Hematopoietic multipotent progenitor cell treated with erythropoietin and hydrocortisone succinate and interleukin-3 and kit ligand, for 15 days (in vitro differentiated cells): Measurements from ENCODE around the gene MAL.
"Not testable (repeated sequence)": the region's sequence is repeated elsewhere in the genome, so short reads cannot be mapped to it uniquely, and the experiment has no call there.

ENCODE experiments used
- DNase-seq: peaks from one replicate; pipeline ENCODE4 v3.0.0-alpha.2; 2015; ENCODE audit warnings: low spot score

MAL gene

DNA sequence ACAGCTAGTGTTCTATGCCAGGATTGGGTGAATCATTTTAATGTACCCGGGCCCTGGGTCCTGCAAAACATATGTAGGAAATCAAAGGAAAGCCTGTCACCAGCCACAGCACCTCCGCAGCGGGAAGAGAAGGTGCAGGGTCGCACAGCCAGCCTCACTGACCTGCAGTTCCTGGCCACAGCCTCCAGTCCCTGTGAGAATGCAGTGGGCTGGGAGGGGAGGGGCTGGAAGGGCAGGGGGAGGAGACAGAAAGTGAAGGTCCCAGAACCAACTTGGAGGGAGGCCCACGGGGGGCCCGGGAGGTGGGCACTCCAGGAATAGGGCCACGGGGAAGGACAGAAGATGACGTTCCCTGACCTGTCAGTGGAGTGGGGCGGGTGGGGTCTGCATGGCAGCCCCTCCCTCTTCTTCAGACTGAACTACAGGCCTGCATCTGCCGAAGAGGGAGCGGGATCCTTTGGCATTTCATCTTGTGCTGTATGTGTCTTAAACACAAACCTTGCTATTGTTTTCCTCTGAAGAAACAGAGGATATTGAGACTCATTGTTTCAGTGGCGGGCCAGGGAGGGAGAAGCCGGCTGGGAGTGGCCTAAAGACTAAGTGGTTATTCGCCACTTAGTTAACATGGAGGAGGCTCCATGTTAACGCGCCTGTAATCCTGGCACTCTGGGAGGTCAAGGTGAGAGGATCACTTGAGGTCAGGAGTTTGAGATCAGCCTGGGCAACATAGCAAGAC is 7.5 kb downstream of the MAL start:
- no peak for DNase-seq

DNA sequence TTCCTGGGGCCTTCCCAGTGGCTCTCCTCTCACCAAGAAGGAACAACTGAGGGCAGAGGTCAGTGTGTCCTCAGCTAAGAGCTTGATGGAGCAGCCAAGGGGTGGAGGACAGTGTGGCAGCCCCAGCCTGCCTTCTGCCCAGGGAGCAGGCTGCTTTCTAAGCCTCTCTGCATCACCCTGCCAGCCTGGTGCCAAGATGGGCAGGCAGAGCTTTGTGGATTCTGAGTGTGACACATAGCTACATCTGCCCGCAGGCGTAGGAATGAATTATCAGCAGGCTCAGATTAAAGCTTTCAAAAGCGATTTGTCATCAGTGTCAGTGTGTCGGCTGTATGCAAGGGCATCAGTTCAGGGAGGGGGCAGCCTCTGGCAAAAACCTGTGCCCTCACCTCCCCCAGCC is 8.7 kb downstream of the MAL start:
- no peak for DNase-seq

GRCh38 chr2:95034818-95035217 is 9.3 kb downstream of the MAL start:
- DNase-seq, result no peak

DNA sequence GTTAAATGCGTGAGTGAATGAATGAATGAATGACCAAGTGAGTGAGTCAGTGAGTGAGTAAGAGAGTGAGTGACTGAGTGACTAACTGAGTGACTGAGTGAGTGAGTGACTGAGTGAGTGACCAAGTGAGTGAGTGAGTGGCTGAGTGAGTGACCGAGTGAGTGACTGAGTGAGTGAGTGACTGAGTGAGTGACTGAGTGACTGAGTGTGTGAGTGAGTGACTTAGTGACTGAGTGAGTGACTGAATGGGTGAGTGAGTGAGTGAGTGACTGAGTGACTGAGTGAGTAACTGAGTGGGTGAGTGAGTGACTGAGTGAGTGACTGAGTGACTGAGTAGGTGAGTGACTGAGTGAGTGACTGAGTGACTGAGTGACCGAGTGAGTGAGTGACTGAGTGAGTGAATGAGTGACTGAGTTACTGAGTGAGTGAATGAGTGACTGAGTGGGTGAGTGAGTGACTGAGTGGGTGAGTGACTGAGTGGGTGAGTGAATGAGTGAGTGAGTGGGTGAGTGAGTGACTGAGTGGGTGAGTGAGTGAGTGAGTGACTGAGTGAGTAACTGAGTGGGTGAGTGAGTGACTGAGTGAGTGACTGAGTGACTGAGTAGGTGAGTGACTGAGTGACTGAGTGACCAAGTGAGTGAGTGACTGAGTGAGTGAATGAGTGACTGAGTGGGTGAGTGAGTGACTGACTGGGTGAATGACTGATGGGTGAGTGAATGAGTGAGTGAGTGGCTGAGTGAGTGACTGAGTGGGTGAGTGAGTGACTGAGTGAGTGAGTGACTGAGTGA is 11.3 kb downstream of the MAL start:
- no peak for DNase-seq

GRCh38 chr2:95037384-95037839 is 11.9 kb downstream of the MAL start:
- no peak for DNase-seq

- DNase-seq, result not testable (repeated sequence)
Measured at GRCh38 chr2:95037841-95038585, 12.5 kb downstream of the MAL start.

DNA sequence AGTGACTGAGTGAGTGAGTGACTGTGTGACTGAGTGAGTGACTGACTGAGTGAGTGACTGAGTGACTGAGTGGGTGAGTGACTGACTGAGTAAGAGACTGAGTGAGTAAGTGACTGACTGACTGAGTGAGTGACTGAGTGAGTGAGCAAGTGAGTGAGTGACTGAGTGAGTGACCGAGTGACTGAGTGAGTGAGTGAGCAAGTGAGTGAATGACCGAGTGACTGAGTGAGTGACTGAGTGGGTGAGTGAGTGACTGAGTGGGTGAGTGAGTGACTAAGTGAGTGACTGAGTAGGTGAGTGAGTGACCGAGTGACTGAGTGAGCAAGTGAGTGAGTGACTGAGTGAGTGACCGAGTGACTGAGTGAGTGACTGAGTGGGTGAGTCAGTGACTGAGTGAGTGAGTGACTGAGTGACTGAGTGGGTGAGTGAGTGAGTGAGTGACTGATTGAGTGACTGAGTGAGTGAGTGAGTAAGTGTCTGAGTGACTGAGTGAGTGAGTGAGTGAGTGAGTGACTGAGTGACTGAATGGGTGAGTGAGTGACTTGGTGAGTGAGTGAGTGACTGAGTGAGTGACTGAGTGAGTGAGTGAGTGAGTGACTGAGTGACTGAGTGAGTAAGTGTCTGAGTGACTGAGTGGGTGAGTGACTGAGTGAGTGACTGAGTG is 13.3 kb downstream of the MAL start:
- DNase-seq, result no peak

GRCh38 chr2:95039363-95039762 is 13.9 kb downstream of the MAL start:
- DNase-seq, result no peak

DNA sequence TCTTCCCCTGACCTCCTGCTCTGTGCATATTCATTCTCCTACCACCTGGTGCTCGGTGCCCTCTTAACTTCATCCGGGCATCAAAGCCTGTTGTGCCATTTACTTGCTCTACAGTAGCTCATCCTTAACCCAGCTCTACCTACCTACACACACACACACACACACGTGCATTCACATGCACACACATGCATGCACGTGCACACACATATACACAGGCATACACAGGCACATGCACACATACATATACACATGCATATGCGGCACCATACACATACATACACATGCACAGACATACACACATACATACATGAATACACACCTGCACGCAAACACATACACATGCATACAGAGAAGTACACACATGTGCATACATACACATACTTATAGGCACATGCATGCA is 14.5 kb downstream of the MAL start:
- no peak for DNase-seq

DNA sequence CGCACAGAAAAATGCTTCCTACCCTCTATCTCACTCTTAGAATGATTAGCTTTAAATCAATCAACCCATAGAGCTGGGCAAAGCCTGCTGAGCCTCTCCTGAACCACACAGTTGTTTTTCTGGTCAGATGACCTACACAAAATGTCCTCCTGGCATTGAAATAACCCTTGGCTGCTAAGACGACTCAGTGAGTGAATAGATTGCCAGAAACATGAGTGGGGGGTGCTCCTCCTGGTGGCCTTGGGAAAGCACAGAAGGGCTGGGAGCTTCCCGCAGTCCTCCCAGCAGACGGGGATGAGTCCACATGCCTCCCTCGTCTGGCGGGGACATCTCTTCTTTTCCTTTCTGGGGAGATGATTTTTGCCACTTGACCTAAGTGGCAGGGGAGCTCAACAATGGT is 14.9 kb downstream of the MAL start:
- DNase-seq, result no peak

DNA sequence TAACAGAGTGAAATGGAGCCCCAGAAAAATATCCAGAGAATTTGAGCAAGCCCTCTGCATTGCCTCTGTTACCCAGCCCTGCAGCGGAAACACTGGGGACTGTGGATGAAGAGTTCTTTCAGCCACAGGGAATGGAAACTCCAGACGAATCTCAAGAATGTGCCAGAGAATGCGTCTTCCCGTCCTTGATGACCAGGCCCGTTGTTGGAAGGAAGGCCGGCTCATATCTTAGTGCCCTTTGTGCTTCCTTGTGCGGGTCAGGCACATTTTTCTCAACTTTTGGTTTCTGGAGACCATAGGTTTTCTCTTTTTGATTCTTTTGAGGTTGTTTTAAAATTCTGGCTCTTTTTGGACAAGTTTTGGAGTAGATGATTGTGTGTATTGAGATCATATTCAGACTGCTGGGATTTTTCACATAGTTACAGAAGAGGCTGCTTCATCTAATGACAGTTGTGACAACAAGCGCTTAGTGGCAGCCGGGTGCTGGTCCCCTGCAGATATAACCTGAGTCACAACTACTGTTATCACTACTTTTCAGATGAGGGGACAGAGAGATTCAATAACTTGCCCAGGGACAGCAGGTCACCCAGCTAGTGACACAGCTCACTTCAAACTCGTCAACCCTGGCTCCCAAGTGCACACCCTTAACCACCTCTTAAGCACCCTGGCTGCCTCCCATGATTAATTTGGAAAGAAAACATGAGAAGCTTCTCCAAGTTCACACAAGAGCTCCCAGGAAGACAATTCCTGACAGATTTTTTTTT is 15.7 kb downstream of the MAL start:
- DNase-seq, result no peak

- DNase-seq, result no peak
Measured at GRCh38 chr2:95041824-95042442, 16.4 kb downstream of the MAL start.

DNA sequence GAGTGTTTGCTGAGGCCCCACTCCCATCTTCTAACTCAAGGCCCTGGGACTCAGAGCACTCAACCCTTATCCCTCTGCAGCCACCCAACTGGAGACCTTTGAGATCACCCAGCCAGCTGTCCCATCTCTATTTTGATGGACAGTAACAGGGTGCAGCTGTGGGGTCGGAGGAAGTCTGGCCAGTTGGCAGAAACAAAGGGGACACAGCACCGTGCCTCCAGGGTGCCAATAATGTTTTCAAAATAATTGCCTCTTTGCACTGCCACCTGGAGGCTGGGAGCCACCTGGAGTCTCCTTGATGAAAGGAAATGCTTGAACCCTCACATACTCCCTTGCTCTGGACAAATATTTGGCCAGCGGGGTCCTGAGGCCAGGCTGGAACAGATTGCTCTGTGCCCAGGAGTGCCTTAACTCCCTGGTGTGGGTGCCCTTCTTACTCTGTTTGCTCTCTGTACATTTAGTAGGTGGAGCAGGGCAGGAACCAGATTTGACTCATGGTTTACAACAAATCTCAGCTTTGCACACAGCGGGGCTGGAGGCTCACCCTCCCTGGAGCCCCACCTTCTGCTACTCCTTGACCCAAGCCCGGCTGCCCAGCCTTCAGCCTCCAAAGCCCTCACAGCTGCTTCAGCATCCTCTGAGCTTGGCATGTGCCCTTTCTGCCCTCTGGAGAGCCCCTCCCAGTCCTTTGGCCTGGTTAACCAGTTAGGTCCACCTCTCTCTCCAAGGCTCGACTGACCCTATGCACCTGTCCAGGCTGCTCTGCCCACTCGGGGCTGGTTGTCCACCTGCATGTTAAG is 17.2 kb downstream of the MAL start:
- DNase-seq, result no peak

DNA sequence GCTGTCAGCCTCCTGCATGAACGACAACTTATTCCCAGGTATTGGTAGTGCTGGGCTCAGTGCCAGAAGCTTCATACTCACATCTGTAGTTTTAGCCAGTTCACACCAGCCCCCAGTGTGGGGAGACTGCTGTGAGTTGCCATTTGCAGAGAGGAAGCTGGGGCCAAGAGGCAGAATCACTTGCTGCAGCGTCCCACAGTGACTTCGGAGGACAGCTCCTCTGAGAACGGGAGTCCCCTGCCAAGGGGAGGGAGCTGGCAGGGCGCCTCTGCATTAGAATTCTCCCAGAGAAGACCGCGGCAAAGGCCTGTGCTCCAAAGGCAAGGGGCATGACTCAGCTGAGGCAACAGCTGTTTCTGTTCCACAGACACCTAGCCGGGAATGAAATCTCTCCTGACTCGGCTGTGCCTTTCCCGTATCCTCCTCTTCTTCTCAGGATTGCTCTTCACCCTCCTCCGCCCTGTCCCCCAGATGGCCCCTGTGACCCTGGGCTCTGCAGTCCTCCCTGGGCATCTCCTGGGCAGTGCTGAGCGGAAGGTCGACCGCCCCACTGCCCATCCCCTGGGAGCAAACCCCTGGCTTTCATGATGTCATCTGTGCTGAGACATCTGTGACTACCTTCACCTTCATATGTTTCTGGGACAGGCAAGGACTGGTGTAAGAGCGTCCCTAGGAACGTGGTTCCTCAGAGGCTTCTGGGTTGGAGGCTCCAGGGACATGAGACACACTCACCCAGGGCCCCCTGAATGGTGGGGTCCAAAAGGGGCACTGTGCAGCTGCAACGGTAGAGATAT is 18.0 kb downstream of the MAL start:
- no peak for DNase-seq

DNA sequence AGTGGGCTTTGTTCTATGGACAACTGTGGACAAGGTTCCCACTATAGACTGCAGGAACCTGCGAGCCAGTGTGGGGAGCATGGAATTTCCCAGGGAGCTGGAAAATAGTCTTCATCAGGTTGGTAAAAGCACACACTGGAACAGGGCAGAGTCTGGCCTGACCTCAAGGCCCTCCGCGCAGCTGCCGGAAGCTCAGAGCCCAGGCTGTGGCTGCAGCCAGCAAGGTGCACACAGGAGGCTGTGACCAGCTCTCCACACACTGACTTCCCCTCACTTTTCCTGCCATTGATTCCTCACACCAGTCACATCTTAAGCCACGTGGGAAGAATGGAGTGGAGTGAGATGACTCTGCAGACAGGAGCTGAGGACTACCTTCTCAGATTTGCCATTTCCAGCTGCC is 19.1 kb downstream of the MAL start:
- DNase-seq, result no peak

DNA sequence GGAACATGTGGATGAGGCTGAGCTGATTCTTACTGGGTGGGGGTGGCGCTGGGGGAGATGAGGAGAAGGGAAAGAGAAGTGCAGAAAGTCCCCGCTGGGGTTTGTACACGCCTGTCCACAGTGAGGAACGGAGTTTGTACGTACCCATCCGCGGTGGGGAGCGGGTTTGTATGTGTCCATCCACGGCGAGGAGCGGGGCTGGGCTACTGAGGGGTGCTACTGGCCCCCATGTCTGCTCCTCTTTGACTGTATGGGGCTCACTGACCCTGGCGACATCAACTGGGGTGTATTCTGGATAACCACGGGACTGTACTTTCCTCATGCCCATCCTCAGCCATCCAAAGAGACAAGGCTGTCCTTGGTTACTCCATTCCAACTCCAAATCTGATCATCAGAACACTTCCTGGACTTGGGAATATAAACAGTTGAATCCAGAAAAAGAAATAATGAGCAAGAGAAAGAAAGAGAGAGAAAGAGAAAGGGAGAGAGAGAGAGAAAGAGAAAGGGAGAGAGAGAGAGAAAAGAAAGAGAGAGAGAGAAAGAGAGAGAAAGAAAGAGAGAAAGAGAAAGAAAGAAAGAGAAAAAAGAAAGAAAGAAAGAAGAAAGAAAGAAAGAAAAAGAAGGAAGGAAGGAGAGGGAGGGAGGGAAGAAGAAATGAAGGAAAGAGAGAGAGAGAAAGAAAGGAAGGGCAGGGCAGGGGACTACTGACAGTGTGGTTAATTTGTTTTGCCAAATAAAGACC is 21.0 kb downstream of the MAL start:
- DNase-seq, result no peak

DNA sequence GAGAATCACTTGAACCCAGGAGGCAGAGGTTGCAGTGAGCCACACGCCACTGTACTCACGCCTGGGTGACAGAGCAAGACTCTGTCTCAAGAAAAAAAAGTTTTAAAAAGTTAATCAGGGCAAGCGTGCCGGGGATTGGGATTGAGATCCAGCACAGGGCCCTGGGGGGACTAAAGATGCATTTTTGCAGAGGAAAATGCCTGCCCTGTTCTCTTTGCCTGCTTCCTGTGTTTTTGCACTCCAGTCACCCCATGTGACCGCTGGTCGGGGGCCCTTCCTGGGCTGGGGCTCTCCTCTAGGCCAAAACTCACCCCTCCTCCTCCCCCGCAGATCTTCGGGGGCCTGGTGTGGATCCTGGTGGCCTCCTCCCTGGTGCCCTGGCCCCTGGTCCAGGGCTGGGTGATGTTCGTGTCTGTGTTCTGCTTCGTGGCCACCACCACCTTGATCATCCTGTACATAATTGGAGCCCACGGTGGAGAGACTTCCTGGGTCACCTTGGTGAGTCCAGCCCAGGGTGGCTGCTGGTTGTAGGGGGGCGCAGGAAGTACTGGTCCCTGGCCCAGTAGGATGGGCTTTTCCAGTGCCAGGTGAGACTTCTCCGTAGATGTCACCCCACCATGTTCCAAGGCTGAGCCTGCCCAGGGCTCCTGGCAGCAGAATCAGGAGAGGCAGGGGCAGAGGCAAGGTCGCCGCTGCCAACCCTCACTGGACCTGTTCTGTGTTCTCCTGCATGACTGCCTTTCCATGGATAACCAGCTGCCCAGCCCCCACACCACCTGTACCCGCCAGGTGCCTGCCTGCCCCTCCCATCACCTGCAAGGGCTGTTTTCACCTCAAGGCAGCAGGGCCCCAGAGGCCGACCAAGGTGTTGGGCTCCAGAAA is 22.4 kb downstream of the MAL start:
- DNase-seq, result no peak
